GM18520 (cell line): ENCODE data around the gene SUV39H2.
A peak's percentile ranks its signal among the peaks of the same experiment; 100 is the strongest.
"Not testable (repeated sequence)": the region's sequence is repeated elsewhere in the genome, so short reads cannot be mapped to it uniquely, and the experiment has no call there.

Source experiments
- ATAC-seq: cut with Tn5 transposase; IDR thresholded peaks from one replicate; pipeline ENCODE4 v1.9.1; 2021; ENCODE audit not compliant: unreplicated experiment

SUV39H2 gene, protein sequence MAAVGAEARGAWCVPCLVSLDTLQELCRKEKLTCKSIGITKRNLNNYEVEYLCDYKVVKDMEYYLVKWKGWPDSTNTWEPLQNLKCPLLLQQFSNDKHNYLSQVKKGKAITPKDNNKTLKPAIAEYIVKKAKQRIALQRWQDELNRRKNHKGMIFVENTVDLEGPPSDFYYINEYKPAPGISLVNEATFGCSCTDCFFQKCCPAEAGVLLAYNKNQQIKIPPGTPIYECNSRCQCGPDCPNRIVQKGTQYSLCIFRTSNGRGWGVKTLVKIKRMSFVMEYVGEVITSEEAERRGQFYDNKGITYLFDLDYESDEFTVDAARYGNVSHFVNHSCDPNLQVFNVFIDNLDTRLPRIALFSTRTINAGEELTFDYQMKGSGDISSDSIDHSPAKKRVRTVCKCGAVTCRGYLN

GRCh38 chr10:14878266-14879123 is at the start of gene SUV39H2:
TSS of gene SUV39H2 (plus strand) at chr10:14878866. CDS start at chr10:14878889, 23 bp downstream.
- ATAC-seq: peak; percentile 90

GRCh38 chr10:14833106-14833505 is 45.6 kb upstream of the SUV39H2 start:
- ATAC-seq: no peak

DNA sequence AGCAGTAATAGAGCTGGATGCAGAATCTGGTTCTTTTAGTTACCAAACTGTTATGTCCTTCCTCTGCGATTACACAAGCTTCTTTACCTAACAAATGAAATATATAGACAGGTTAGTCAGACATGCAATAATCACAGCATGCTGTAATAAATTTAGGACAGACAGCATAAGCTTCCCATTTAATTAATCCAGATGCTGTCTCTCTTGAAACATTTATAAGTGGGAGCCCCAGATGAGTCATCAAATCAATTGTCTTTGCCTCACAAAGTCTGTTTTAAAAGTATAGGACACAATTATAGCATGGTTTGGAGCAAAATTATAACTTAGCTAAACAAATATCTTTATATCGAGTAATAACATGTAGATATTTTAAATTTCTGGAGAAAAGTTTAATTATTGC is 42.5 kb upstream of the SUV39H2 start:
- no peak for ATAC-seq

DNA sequence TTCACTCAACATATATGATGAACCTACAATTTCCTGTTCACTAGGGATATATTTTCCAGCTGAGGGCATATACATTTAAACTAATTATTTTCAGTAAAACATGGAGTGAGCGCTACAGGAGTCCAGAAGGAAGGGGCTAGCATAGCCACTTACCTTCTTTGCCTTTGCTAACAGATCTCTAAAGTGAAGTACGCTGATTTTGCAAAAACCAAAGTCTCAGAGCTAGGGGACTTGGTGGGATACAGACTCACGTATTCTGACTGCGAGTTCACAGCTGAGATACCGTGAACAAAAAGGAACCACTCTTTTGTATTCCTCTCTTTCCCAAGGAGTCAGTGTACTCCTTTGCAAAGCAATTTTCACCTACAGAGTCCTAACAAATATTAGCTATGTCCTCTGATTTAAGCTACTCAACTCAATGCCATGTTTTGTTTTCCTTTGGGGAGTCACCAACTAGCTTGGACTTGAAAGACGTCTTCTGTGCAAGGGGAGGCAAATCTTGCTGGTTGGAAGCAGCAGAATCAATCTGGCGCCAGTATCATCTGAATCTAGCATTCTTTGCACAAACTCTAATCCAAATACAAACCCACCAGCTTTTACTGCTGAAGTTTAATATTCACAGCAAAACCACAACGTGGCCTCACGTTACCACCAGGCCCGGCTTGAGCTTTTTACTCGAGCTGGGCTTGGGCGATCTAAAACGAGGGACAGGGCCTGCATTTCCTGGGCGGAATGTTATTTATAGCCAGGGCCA is 41.5 kb upstream of the SUV39H2 start:
- ATAC-seq: no peak

DNA sequence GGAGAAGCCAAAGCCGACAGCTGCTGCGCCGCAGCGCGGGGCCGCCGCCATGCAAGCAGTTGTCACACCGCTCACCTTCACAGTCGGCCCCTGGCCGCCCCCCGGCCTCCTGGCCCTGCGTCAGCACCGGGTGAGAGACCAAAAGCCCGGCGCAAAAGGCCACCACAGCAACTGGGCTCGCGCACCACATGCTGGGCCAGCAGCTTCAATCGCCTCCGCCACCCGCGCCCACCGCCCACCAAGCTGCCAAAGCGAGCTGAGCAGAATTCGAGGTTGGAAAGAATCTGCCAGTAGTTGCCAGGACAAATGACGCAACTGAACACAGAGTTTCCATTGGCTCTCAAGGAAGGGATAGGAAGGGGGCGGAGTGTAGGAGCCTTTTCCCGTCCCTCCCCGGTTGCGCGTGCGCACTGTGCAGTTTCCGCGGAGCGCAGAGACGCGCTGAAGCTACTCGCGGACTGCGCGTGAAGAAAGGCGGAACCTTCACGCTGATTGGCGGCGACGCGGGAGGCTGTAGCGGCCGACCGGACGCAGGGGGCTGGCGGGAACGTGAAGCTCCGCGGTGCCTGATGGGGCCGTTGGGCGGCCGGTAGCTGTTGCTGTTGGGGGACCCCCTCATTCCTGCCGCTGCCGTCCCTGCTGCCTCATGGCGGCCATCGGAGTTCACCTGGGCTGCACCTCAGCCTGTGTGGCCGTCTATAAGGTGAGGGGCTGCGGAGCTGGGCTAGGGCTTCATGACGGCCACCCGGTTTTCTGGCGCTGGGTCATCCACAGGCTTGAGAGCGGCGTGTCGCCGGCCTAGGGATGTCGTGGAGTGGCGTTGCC is 40.7 kb upstream of the SUV39H2 start, which contains the start of the genes CDNF, HSPA14 and MSANTD7:
CDNF (minus strand) TSS at position 281 of the 825 bp plus-strand sequence; CDS start at position 190, 91 bp downstream.
HSPA14 (plus strand) TSS at position 550 of the 825 bp plus-strand sequence; CDS start at position 647, 97 bp downstream.
MSANTD7 (plus strand) TSS at position 550 of the 825 bp plus-strand sequence. CDS start 3,979 bp downstream, outside the sequence.
- ATAC-seq: peak; percentile 94

DNA sequence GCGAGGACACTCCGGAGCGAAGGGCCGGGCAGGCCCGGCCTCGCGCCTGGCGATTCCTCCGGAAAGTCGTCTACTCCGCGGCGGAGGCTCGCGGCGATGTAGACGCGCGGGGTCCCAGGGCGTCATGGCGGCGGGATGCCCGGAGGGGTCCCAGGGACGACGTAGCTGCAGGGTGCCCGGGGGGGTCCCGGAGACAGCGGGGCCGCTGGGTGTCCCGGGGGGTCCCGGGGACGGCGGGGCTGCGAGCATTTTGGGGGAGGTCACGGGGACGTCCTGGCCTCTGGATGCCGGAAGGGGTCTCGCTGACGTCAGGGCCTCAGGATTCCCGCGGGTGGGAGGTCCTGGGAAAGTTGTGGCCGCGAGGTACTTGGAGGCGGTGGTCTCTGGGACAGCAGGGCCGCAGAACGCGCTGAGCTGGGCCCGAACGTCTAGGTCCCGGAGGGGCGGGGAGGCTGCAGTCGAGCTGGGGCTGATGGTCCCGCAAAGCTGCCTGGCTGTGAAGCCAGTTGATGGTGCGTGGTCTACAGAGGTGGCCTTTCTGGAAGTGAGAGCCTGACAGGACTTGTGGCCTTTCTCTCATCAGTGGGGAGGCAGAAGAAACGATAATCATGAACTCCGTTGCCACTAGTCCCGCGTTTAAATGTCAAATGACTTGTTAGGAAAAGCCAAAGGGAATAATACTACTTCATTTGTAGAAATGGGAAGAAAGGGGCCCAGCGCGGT is 39.9 kb upstream of the SUV39H2 start:
- no peak for ATAC-seq

DNA sequence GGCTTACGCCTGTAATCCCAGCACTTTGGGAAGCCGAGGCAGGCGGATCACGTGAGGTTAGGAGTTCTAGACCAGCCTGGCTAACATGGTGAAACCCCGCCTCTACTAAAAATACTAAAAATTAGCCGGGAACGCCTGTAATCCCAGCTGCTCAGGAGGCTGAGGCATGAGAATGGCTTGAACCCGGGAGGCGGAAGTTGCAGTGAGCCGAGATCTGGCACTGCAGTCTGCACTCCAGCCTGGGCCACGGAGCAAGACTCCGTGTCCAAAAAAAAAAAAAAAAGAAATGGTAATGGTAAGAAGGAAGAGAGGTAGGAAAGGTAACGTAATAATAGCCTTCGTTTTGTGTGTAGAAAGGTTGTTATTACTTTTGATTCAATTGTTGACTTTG is 39.4 kb upstream of the SUV39H2 start:
- ATAC-seq: no peak

DNA sequence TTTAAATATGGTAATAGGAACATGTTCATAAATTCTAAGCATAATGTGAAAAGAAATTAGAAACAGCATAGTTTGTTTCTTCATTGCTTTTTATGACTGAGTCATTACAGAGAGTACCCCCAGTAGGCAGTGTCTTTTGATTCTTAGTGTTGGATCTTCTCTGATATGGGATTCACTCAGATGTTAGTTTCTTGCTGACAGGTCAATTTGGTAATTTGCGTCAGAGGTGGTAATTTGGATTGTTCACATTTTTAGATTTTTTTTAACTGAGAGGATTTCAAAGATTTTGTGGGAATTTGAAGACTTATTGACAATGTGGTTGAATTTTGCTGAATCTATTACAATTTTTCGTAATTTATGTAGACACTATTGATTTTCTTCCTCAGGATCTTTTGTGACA is 38.5 kb upstream of the SUV39H2 start:
- ATAC-seq: no peak

DNA sequence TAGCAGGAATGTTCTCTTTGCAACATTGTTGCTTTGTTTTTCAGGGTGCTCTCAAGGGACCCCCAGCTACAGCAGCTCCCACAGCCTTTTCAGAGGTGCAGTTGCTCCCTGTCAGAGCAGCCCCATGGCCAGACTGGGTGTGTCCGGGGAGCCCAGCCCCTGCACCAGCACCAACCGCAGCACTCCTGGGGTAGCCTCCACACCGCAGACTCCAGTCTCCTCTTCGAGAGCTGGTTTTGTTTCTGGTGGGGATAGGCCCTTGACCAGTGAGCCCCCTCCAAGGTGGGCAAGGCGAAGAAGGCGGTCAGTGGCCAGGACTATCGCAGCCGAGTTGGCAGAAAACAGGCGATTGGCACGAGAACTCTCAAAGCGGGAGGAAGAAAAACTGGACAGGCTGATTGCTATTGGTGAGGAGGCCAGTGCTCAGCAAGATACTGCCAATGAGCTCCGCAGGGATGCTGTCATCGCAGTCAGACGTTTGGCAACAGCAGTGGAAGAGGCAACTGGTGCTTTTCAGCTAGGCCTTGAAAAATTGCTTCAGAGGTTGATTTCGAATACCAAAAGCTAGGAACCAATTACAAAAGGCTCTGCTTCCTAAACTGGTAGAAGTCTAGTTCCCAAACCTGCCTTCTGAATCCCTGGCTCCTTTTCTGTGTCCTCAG is 35.2 kb upstream of the SUV39H2 start:
- no peak for ATAC-seq

DNA sequence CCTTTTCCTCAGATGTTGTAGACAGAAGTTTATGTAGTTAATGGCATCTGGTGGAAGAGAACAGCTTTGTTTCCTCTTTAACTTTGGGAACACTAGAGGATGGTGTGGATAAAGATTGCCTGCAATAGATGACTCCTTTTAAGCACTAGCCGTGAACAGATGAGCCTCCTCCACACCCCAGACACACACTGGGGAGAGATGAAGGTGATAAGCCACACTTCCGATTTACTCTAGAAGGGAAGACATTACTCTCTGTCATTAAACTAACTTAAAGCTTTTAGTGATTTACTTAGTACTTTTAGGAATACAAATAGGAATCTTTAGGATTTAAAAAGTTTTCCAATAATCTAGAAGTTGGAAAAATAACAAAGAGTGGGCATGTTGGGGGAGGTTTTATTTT is 33.7 kb upstream of the SUV39H2 start:
- ATAC-seq: no peak

GRCh38 chr10:14852236-14852635 is 26.4 kb upstream of the SUV39H2 start:
- ATAC-seq: no peak

DNA sequence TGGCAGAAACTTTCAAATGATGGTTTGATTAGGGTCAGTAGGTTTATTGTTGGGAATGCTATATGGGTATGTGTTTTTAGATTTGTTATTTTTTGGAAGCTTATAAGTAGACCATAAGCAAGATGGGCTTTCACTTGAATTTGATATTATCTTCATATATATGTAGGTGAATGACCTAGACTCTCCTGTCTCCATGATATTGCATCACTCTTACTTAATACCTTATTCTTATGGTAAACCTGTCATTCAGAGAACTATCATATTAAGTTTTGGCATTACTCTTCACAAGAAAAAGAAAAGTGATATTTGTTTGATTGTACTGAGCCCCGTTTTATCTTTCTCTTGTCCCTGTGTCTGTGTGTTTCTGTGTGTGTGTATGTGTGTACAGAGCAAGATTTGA is 23.2 kb upstream of the SUV39H2 start:
- ATAC-seq: no peak

- no peak for ATAC-seq
These were observed 20.2 kb upstream of the SUV39H2 start for GRCh38 chr10:14858338-14858960.

- no peak for ATAC-seq
These were observed 19.6 kb upstream of the SUV39H2 start for GRCh38 chr10:14859043-14859442.

- ATAC-seq: no peak
These were observed 18.9 kb upstream of the SUV39H2 start for GRCh38 chr10:14859775-14860174.

DNA sequence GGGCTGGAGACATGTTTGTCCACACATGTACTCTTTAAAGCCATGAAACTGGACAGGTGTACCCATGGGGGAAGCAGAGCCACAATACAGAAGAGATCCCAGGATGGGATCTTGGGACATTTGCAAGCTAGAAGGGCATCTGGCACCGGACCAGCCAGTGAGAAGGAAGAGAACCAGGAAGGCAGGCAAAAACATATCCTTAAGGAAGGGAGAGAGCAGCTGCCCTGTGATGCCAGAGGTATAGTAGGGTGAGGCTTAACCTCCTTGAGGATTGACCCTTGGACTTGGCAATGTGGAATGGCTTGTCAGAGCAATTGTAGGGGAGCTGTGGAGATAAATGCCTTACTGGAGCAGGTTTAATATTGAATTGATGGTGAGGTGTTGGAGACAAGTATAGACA is 17.9 kb upstream of the SUV39H2 start:
- ATAC-seq: no peak

- not testable (repeated sequence) for ATAC-seq
These were observed 14.2 kb upstream of the SUV39H2 start for GRCh38 chr10:14864466-14864865.

DNA sequence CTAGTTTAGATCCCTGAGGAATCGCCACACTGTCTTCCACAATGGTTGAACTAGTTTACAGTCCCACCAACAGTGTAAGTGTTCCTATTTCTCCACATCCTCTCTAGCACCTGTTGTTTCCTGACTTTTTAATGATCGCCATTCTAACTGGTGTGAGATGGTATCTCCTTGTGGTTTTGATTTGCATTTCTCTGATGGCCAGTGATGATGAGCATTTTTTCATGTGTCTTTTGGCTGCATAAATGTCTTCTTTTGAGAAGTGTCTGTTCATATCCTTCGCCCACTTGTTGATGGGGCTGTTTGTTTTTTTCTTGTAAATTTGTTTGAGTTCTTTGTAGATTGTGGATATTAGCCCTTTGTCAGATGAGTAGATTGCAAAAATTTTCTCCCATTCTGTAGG is 13.8 kb upstream of the SUV39H2 start:
- ATAC-seq: not testable (repeated sequence)
